Fibroblast of lung (primary cell): ENCODE results near the gene CCDC183. TPM values are rescaled to one million over a fixed set of nuclear protein-coding genes. Genes with fewer than 3 reads are reported as not detected.

Experiments used
- DNase-seq, 2 donors: peaks; one replicate each; pipeline versions ENCODE4 v3.0.0 to v3.0.0-alpha.2; 2010; ENCODE audit warnings: low read depth in 2 of 2
- H2AFZ ChIP-seq: 2 replicates; pipeline ENCODE4 v1.5.1; 2012; ENCODE audit warnings: low read length, control low read depth, inconsistent platforms
- H3K27ac ChIP-seq: 2 replicates; pipeline ENCODE4 v1.5.1; 2011; ENCODE audit warnings: low read length, control low read depth; ENCODE audit not compliant: insufficient read depth
- H3K27me3 ChIP-seq: 2 replicates; pipeline ENCODE4 v1.5.1; 2011; ENCODE audit warnings: mild to moderate bottlenecking, low read length; ENCODE audit not compliant: control insufficient read depth, insufficient read depth
- H3K36me3 ChIP-seq: 2 replicates; pipeline ENCODE4 v1.5.1; 2011; ENCODE audit warnings: low read length; ENCODE audit not compliant: control insufficient read depth, insufficient read depth
- H3K4me1 ChIP-seq: 2 replicates; pipeline ENCODE4 v1.5.1; 2011; ENCODE audit warnings: low read length; ENCODE audit not compliant: control insufficient read depth, insufficient read depth; ENCODE audit errors: extremely low read depth
- H3K4me2 ChIP-seq: 2 replicates; pipeline ENCODE4 v1.5.1; 2011; ENCODE audit warnings: low read length, control low read depth; ENCODE audit not compliant: insufficient read depth; ENCODE audit errors: extremely low read depth
- H3K4me3 ChIP-seq, 4 experiments: fragments of 200-600 bp in 1 of 4; sonication (generic) in 1 of 4; replicated peaks in 1 of 4; 2 replicates each; pipeline ENCODE4 v1.5.1; 2011 to 2016; ENCODE audit warnings: low read length in 4 of 4, low read depth in 3 of 4, mild to moderate bottlenecking in 3 of 4, control low read depth in 2 of 4, inconsistent platforms in 1 of 4, mixed read lengths in 1 of 4; ENCODE audit not compliant: insufficient read depth in 1 of 4; ENCODE audit errors: control extremely low read depth in 1 of 4
- H3K79me2 ChIP-seq: 2 replicates; pipeline ENCODE4 v1.5.1; 2012; ENCODE audit warnings: mild to moderate bottlenecking, low read length, inconsistent platforms; ENCODE audit not compliant: control insufficient read depth, insufficient read depth
- H3K9ac ChIP-seq: 2 replicates; pipeline ENCODE4 v1.5.1; 2011; ENCODE audit warnings: mild to moderate bottlenecking, low read length, control low read depth; ENCODE audit not compliant: insufficient read depth
- H3K9me3 ChIP-seq: 2 replicates; pipeline ENCODE4 v1.5.1; 2012; ENCODE audit warnings: low read depth, low read length; ENCODE audit not compliant: control insufficient read depth, insufficient read depth
- H4K20me1 ChIP-seq: 2 replicates; pipeline ENCODE4 v1.5.1; 2011; ENCODE audit warnings: low read length; ENCODE audit not compliant: control insufficient read depth, insufficient read depth; ENCODE audit errors: extremely low read depth
- CTCF ChIP-seq, 2 donors: IDR thresholded peaks in 1 of 2; conservative IDR thresholded peaks in 1 of 2; 1 replicate in 1 of 2; 2 replicates in 1 of 2; pipeline ENCODE4 v1.5.1; 2011 to 2012; ENCODE audit warnings: low read length in 2 of 2, control low read depth in 1 of 2, inconsistent platforms in 1 of 2, low read depth in 1 of 2, mild to moderate bottlenecking in 1 of 2
- EZH2 ChIP-seq: IDR thresholded peaks from 2 replicates; pipeline ENCODE4 v1.5.1; 2012; ENCODE audit warnings: low read length, control low read depth, mild to moderate bottlenecking; ENCODE audit errors: missing control alignments
- polyA plus RNA-seq, 2 donors: library from polyadenylated mRNA; depleted of rRNA in 1 of 2; stranded (reverse) in 1 of 2; unstranded in 1 of 2; fragments of >200 nt; gene quantifications; 2 replicates each; pipeline ENCODE4 v1.2.1, GENCODE V29; 2011 to 2012; ENCODE audit warnings: missing spikeins in 1 of 2
- total RNA-seq: library from RNA; depleted of rRNA; stranded (reverse); fragments of >200 nt; gene quantifications from 2 replicates; pipeline ENCODE4 v1.2.1, GENCODE V29; 2014

CCDC183 gene
- total and polyA plus RNA-seq, 2 donors (not counting 1 experiment from before 2014, with no cell fraction given) = 0.35 to 0.99 TPM

GRCh38 chr9:136751244-136751643, 44.9 kb upstream of the CCDC183 start:
- no peak overlapping the region for H3K4me2 ChIP-seq
- no peak for DNase-seq
- no peaks in the 10 kb centered on the region for H3K36me3 ChIP-seq
- no peaks in the 10 kb centered on the region for H4K20me1 ChIP-seq
- TF ChIP-seq EZH2 (no peak), CTCF (conservative IDR thresholded peaks at IDR 0.05 in 1 of 2, IDR thresholded peaks at IDR 0.05 in 1 of 2; ENCODE audit: low read depth in 1 of 2, low read length in 2 of 2) (no peak)
- H3K79me2 ChIP-seq = no peaks in the 10 kb centered on the region
- no peak overlapping the region for H3K4me3 ChIP-seq
- H3K4me1 ChIP-seq = no peaks in the 10 kb centered on the region
- no peaks in the 10 kb centered on the region for H3K9me3 ChIP-seq
- H3K9ac ChIP-seq = no peak overlapping the region
- no peaks in the 10 kb centered on the region for H3K27me3 ChIP-seq
- no peak overlapping the region for H2AFZ ChIP-seq
- H3K27ac ChIP-seq = no peak overlapping the region

DNA sequence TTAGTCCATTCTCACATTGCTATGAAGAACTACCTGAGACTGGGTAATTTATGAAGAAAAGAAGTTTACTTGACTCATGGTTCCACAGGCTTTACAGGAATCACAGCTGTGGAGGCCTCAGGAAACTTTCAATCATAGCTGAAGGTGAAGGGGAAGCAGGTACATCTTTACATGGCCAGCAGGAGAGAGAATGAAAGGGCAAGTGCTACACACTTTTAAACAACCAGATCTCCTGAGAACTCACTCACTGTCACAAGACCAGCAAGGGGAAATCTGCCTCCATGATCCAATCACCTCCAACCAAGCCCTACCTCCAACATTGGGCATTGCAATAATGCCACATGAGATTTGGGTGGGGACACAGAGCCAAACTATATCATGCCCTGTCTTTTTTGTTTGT, 44.3 kb upstream of the CCDC183 start:
- Histone ChIP-seq H3K27me3 (no peaks in the 10 kb centered on the region), H3K9ac (no peak overlapping the region), H3K36me3 (no peaks in the 10 kb centered on the region), H3K4me2 (no peak overlapping the region), H4K20me1 (no peaks in the 10 kb centered on the region), H3K27ac (no peak overlapping the region), H3K4me1 (no peaks in the 10 kb centered on the region), H3K4me3 (no peak overlapping the region), H3K9me3 (no peaks in the 10 kb centered on the region), H3K79me2 (no peaks in the 10 kb centered on the region), H2AFZ (no peak overlapping the region)
- DNase-seq = no peak
- no peak for TF ChIP-seq CTCF (conservative IDR thresholded peaks at IDR 0.05 in 1 of 2, IDR thresholded peaks at IDR 0.05 in 1 of 2; ENCODE audit: low read depth in 1 of 2, low read length in 2 of 2)
- no peak for TF ChIP-seq EZH2

GRCh38 chr9:136753371-136754058, 42.6 kb upstream of the CCDC183 start:
- no peak for DNase-seq
- Histone ChIP-seq H3K9ac (no peak overlapping the region), H3K4me2 (no peak overlapping the region), H3K9me3 (no peaks in the 10 kb centered on the region), H3K27me3 (no peaks in the 10 kb centered on the region), H2AFZ (no peak overlapping the region), H3K27ac (no peak overlapping the region), H3K79me2 (no peaks in the 10 kb centered on the region), H3K4me1 (no peaks in the 10 kb centered on the region), H3K36me3 (no peaks in the 10 kb centered on the region), H3K4me3 (no peak overlapping the region), H4K20me1 (no peaks in the 10 kb centered on the region)
- TF ChIP-seq CTCF (conservative IDR thresholded peaks at IDR 0.05 in 1 of 2, IDR thresholded peaks at IDR 0.05 in 1 of 2; ENCODE audit: low read depth in 1 of 2, low read length in 2 of 2) (no peak), EZH2 (no peak)
